Measurements from ENCODE around the gene SPON2. TPM values are rescaled to one million over a fixed set of nuclear protein-coding genes. Genes with fewer than 3 reads are reported as not detected.
A peak's percentile ranks its signal among the peaks of the same experiment; 100 is the strongest.

The SPON2 gene
- polyA plus RNA-seq, 1 experiment = 132 TPM

DNA sequence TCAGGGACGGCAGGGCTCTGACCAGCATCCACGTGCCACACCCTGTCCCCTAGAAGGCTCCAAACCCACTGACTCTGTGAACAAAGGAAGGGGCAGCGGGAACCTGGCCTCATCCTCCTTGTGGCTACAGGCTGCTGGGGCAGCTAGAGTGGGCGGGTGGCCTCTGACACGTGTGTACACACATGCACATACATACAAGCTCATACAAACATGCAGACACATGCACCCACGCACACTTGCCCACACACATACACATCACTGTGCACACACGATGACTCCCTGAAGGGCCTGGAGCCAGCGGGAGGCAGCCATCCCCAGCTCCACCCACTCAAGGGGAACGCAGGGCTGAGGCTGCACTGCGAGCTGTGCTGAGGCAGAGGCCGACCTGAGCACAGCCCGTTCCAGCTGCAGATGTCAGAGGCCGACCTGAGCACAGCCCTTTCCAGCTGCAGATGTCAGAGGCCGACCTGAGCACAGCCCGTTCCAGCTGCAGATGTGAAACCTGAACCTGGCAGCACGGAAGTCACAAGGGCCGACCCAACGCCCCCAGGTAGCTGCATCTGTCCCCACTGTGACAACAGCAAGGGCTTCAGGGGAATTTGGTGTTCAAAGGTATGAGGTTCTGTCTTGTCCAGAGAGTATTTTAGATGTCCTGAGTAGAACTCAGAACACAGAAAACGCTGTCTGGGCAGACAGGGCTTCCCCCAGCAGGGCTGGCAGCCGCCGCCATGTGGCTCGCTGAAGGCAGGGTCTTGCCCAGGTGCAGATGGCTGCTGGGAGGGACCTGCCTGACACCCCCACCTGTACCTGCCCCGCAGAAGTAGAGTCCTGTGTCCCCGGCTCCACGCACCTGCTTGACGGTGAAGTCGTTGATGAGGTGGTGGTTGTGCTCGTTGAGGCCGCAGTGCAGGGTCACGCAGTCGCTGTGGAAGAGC is 43.0 kb upstream of the SPON2 start:
- Histone ChIP-seq H3K27ac (ENCODE audit: low read depth, low read length) (no peak overlapping the region), H3K4me3 (ENCODE audit: low read depth, low read length) (no peak overlapping the region), H3K9me3 (ENCODE audit: control insufficient read depth, insufficient read depth, low read length) (peaks cover 8% of the 10 kb centered on the region; the same call in 1 of the 2 replicates), H3K27me3 (ENCODE audit: control insufficient read depth, insufficient read depth, low read length) (no peaks in the 10 kb centered on the region)
- TF ChIP-seq, protein P1, sequence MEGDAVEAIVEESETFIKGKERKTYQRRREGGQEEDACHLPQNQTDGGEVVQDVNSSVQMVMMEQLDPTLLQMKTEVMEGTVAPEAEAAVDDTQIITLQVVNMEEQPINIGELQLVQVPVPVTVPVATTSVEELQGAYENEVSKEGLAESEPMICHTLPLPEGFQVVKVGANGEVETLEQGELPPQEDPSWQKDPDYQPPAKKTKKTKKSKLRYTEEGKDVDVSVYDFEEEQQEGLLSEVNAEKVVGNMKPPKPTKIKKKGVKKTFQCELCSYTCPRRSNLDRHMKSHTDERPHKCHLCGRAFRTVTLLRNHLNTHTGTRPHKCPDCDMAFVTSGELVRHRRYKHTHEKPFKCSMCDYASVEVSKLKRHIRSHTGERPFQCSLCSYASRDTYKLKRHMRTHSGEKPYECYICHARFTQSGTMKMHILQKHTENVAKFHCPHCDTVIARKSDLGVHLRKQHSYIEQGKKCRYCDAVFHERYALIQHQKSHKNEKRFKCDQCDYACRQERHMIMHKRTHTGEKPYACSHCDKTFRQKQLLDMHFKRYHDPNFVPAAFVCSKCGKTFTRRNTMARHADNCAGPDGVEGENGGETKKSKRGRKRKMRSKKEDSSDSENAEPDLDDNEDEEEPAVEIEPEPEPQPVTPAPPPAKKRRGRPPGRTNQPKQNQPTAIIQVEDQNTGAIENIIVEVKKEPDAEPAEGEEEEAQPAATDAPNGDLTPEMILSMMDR (IDR thresholded peaks at IDR 0.05; ENCODE audit: low read depth, low read length) = no peak
- CTCF ChIA-PET = interaction anchor here (1.0 kb wide), 1 partner anchor 49 kb away, joined by 4 read pairs; no protein-coding TSS in a partner anchor
- no peak for DNase-seq (ENCODE audit: low read depth, low spot score)
- POLR2A ChIA-PET = interaction anchor here (1.0 kb wide), 1 partner anchor 15 kb away, joined by 5 read pairs; no protein-coding TSS in a partner anchor

DNA sequence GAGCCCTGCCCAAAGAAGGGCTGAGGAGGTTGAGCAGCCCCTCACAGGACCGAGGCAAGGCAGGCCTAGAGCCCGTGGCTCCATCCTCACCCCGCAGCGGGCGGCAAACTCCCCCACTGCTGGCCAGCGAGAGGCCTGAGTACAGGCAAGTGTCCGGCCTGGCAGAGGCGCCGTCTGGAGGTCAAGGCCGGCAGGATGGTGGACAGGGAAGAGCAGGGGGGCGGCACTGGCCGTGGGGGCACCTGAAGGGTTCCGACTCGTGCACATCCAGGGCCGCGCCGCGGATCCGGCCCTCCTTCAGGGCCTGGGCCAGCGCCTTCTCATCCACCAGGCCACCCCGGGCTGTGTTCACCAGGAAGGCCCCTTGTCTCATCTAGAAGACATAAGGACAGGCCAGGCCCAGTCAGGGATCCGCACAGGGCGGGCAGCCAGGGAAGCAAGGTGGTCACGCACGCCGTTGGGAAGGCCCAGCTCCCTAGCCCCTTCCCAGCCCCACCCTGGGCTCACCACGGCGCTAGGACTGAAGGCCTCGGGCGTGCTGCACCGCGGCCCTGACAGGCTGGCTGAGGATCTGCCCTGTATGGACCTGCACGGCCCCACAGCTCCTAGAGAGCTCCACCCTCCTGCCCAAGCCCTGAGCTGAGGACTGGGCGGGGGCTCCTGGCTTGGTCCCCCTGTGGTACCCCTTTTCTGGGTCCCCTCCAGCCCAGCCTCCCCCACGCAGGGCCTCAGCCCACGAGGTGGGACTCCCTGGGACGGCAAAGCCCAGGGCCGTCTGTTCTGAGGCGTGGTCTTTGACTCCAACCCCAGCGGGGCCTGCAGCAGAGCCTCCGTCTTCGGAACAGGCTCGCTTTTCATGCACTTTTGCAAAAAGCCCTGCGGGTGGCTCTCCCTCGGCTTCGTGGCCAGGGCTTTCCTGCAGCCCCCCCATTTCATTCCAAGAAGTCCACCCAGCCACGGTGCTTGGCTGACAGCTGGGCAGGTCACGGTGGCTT is 42.0 kb upstream of the SPON2 start:
- DNase-seq (ENCODE audit: low read depth, low spot score) = no peak
- no peak overlapping the region for H3K27ac ChIP-seq (ENCODE audit: low read depth, low read length)
- ChIA-PET CTCF (no interaction called here), POLR2A (interaction anchor here (0.5 to 1.0 kb wide), 2 partner anchors 14 to 51 kb away, joined by 3 to 5 read pairs; no protein-coding TSS in a partner anchor)
- peaks cover 8% of the 10 kb centered on the region; the same call in 1 of the 2 replicates for H3K9me3 ChIP-seq (ENCODE audit: control insufficient read depth, insufficient read depth, low read length)
- H3K4me3 ChIP-seq (ENCODE audit: low read depth, low read length) = no peak overlapping the region
- TF ChIP-seq, protein P1 (IDR thresholded peaks at IDR 0.05; ENCODE audit: low read depth, low read length) = no peak
- H3K27me3 ChIP-seq (ENCODE audit: control insufficient read depth, insufficient read depth, low read length) = no peaks in the 10 kb centered on the region

DNA sequence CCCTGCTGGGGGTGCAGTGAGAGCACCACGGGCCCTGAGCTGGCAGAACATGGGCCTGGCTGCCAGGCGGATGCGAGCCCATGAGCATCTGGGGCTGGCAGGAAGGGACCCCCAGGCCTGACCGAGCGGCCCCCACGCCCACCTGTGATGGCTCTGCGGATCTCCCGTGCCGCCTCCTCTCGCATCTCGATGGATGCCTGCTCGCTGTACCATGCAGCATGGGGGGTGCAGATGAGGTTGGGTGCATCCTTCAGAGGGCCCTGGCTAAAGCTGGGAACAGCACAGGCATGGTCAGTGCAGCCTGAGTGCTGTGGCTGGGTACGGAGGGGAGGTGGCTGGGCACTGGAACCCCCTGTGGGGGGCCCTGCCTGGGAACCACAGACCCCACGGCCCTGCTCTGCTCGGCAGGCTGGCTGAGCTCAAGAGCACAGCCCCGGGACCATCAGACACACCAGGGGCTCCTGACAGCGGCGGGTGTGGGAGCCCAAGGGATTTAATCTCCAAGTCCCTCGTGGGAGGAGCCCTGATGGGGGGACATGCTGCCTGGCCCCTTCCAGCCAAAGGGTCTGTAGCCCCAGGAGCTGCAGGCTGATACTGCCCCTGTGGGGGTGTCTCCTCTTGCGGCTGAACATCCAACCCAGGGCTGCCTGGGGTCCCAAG is 41.1 kb upstream of the SPON2 start:
- CTCF ChIA-PET = no interaction called here
- no peak for DNase-seq (ENCODE audit: low read depth, low spot score)
- peaks cover 16% of the 10 kb centered on the region; the same call in 1 of the 2 replicates for H3K9me3 ChIP-seq (ENCODE audit: control insufficient read depth, insufficient read depth, low read length)
- POLR2A ChIA-PET = interaction anchor here (1.0 kb wide), 1 partner anchor 10 kb away, joined by 3 read pairs; no protein-coding TSS in a partner anchor
- H3K4me3 ChIP-seq (ENCODE audit: low read depth, low read length) = no peak overlapping the region
- TF ChIP-seq, protein P1 (IDR thresholded peaks at IDR 0.05; ENCODE audit: low read depth, low read length) = no peak
- H3K27ac ChIP-seq (ENCODE audit: low read depth, low read length) = peak overlapping the region; percentile 11
- no peaks in the 10 kb centered on the region for H3K27me3 ChIP-seq (ENCODE audit: control insufficient read depth, insufficient read depth, low read length)

DNA sequence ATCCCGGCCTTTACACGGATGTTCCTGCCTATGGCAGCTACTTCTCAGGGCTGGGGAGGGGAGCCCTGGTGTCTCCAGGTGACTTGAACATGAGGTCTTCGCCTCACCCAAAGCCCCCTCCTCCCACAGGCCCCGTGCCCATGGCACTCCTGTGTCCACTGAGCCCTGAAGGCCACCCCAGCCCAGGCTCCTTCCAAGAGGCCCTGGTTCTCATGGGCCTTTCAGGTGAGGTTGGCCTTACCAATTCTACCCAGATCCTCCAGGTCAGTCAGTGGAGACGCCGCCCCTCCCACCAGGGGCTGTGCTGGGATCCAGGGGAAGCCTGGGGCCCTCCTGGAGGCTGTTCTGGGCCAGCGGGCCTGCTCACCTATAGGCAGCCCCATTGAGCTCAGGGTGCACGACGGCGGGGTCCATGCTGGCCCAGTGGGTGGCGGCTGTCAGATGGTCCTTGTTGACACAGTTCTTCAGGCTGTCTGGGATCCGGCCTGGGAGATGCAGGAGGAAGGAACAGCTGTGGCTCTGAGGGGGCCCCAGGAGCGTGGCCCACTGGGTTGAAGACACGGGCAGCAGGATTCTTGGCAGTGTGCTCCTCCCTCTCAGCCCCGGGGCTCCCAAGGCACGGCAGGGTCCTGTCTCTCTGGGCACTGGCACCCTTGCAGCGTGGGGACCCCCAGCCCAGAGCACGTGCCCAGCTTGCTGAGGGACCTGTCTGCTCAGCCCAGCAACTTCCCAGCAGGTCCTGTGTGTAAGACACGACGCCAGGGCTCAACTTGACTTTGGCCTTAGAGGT is 40.4 kb upstream of the SPON2 start:
- no peak for DNase-seq (ENCODE audit: low read depth, low spot score)
- Histone ChIP-seq H3K27me3 (ENCODE audit: control insufficient read depth, insufficient read depth, low read length) (no peaks in the 10 kb centered on the region), H3K9me3 (ENCODE audit: control insufficient read depth, insufficient read depth, low read length) (peaks cover 17% of the 10 kb centered on the region; the same call in 1 of the 2 replicates), H3K4me3 (ENCODE audit: low read depth, low read length) (no peak overlapping the region), H3K27ac (ENCODE audit: low read depth, low read length) (peak overlapping the region; percentile 31)
- CTCF ChIA-PET = no interaction called here
- POLR2A ChIA-PET = interaction anchor here (1.0 kb wide), 1 partner anchor 10 kb away, joined by 3 read pairs; no protein-coding TSS in a partner anchor
- TF ChIP-seq, protein P1 (IDR thresholded peaks at IDR 0.05; ENCODE audit: low read depth, low read length) = no peak

Measured in AG04450 (cell line).